Measurements from ENCODE around the gene TNF. TPM values are rescaled to one million over a fixed set of nuclear protein-coding genes. Genes with fewer than 3 reads are reported as not detected.
A peak's percentile ranks its signal among the peaks of the same experiment; 100 is the strongest.
"Not testable (repeated sequence)": the region's sequence is repeated elsewhere in the genome, so short reads cannot be mapped to it uniquely, and the experiment has no call there.

TNF gene
- total RNA-seq, 1 experiment from 2014 or later: 223 TPM

GRCh38 chr6:31546958-31547726 is 28.2 kb upstream of the TNF start, which contains the start of gene NFKBIL1:
TSS of gene NFKBIL1 (plus strand) at chr6:31547608. CDS start at chr6:31547695, 87 bp downstream.
- no peak within 1 kb of the TSS for H2AFZ ChIP-seq (ENCODE audit: low read length)
- H3K4me3 ChIP-seq (ENCODE audit: low read length): peak within 1 kb of the TSS; percentile 72

GRCh38 chr6:31547727-31548543 is 27.4 kb upstream of the TNF start:
- Histone ChIP-seq H3K9me3 (ENCODE audit: low read length) (no peaks in the 10 kb centered on the region), H3K79me2 (ENCODE audit: low read length) (peaks cover 22% of the 10 kb centered on the region), H3K4me1 (ENCODE audit: low read length) (peaks cover 65% of the 10 kb centered on the region), H3K9ac (ENCODE audit: low read length) (peak overlapping the region; percentile 75), H3K27ac (ENCODE audit: low read length) (peak overlapping the region; percentile 88), H4K20me1 (ENCODE audit: insufficient read depth, low read depth, low read length) (no peaks in the 10 kb centered on the region), H3K27me3 (ENCODE audit: low read length) (no peaks in the 10 kb centered on the region), H3K9me2 (replicated peaks; ENCODE audit: insufficient read depth, low read length) (no peaks in the 10 kb centered on the region), H2AFZ (ENCODE audit: low read length) (no peak overlapping the region), H3K36me3 (ENCODE audit: insufficient read depth, low read length) (peaks cover 12% of the 10 kb centered on the region), H3K4me2 (ENCODE audit: low read depth, low read length, poor library complexity, severe bottlenecking) (peak overlapping the region; percentile 85), H3K4me3 (ENCODE audit: low read length) (peak overlapping the region; percentile 72)
- DNase-seq: peak; percentile 40

More at GRCh38 chr6:31546958-31547726, 28.2 kb upstream of the TNF start, which contains the start of gene NFKBIL1:
- Histone ChIP-seq H3K9me3 (ENCODE audit: low read length) (no peaks in the 10 kb centered on the region), H3K9ac (ENCODE audit: low read length) (peak within 1 kb of the TSS; percentile 75), H3K4me1 (ENCODE audit: low read length) (peaks cover 70% of the 10 kb centered on the region), H3K27ac (ENCODE audit: low read length) (peak within 1 kb of the TSS; percentile 88), H3K9me2 (replicated peaks; ENCODE audit: insufficient read depth, low read length) (no peaks in the 10 kb centered on the region), H3K79me2 (ENCODE audit: low read length) (peaks cover 30% of the 10 kb centered on the region), H3K27me3 (ENCODE audit: low read length) (no peaks in the 10 kb centered on the region), H3K36me3 (ENCODE audit: insufficient read depth, low read length) (peaks cover 12% of the 10 kb centered on the region), H4K20me1 (ENCODE audit: insufficient read depth, low read depth, low read length) (no peaks in the 10 kb centered on the region), H3K4me2 (ENCODE audit: low read depth, low read length, poor library complexity, severe bottlenecking) (peak within 1 kb of the TSS; percentile 85)
- peak; percentile 99 for DNase-seq

GRCh38 chr6:31548544-31548873 is 26.9 kb upstream of the TNF start:
- peaks cover 16% of the 10 kb centered on the region for H3K79me2 ChIP-seq (ENCODE audit: low read length)
- peak overlapping the region; percentile 88 for H3K27ac ChIP-seq (ENCODE audit: low read length)
- peak overlapping the region; percentile 72 for H3K4me3 ChIP-seq (ENCODE audit: low read length)
- H3K9me3 ChIP-seq (ENCODE audit: low read length): no peaks in the 10 kb centered on the region
- H3K27me3 ChIP-seq (ENCODE audit: low read length): no peaks in the 10 kb centered on the region
- DNase-seq: peak; percentile 40
- no peaks in the 10 kb centered on the region for H4K20me1 ChIP-seq (ENCODE audit: insufficient read depth, low read depth, low read length)
- H3K9ac ChIP-seq (ENCODE audit: low read length): peak overlapping the region; percentile 75
- H3K9me2 ChIP-seq (replicated peaks; ENCODE audit: insufficient read depth, low read length): no peaks in the 10 kb centered on the region
- H3K4me1 ChIP-seq (ENCODE audit: low read length): peaks cover 59% of the 10 kb centered on the region
- H3K4me2 ChIP-seq (ENCODE audit: low read depth, low read length, poor library complexity, severe bottlenecking): peak overlapping the region; percentile 85
- H3K36me3 ChIP-seq (ENCODE audit: insufficient read depth, low read length): peaks cover 12% of the 10 kb centered on the region
- no peak overlapping the region for H2AFZ ChIP-seq (ENCODE audit: low read length)

- not testable (repeated sequence) for H3K9me3 ChIP-seq (ENCODE audit: low read length); H4K20me1 ChIP-seq (ENCODE audit: insufficient read depth, low read depth, low read length); H2AFZ ChIP-seq (ENCODE audit: low read length); H3K9me2 ChIP-seq (replicated peaks; ENCODE audit: insufficient read depth, low read length); H3K4me2 ChIP-seq (ENCODE audit: low read depth, low read length, poor library complexity, severe bottlenecking); H3K4me3 ChIP-seq (ENCODE audit: low read length); H3K27me3 ChIP-seq (ENCODE audit: low read length); H3K9ac ChIP-seq (ENCODE audit: low read length)
- H3K79me2 ChIP-seq (ENCODE audit: low read length): peaks cover 14% of the 10 kb centered on the region
- peaks cover 52% of the 10 kb centered on the region for H3K4me1 ChIP-seq (ENCODE audit: low read length)
- peak; percentile 90 for DNase-seq
- peaks cover 11% of the 10 kb centered on the region for H3K36me3 ChIP-seq (ENCODE audit: insufficient read depth, low read length)
- H3K27ac ChIP-seq (ENCODE audit: low read length): peak overlapping the region; percentile 88
These were observed 24.0 kb upstream of the TNF start for GRCh38 chr6:31551371-31551770.

- H3K4me2 ChIP-seq (ENCODE audit: low read depth, low read length, poor library complexity, severe bottlenecking): peak overlapping the region; percentile 83
- DNase-seq: peak; percentile 53
- H4K20me1 ChIP-seq (ENCODE audit: insufficient read depth, low read depth, low read length): no peaks in the 10 kb centered on the region
- no peaks in the 10 kb centered on the region for H3K27me3 ChIP-seq (ENCODE audit: low read length)
- no peaks in the 10 kb centered on the region for H3K9me2 ChIP-seq (replicated peaks; ENCODE audit: insufficient read depth, low read length)
- H3K27ac ChIP-seq (ENCODE audit: low read length): peak overlapping the region; percentile 99
- no peak overlapping the region for H2AFZ ChIP-seq (ENCODE audit: low read length)
- H3K79me2 ChIP-seq (ENCODE audit: low read length): peaks cover 8% of the 10 kb centered on the region; the same call in 1 of the 2 replicates
- peak overlapping the region; percentile 45 for H3K9ac ChIP-seq (ENCODE audit: low read length)
- 0 out of 2 replicates have a peak, but pooled peaks cover 3% of the 10 kb centered on the region for H3K36me3 ChIP-seq (ENCODE audit: insufficient read depth, low read length)
- H3K9me3 ChIP-seq (ENCODE audit: low read length): no peaks in the 10 kb centered on the region
- peaks cover 68% of the 10 kb centered on the region for H3K4me1 ChIP-seq (ENCODE audit: low read length)
- H3K4me3 ChIP-seq (ENCODE audit: low read length): no peak overlapping the region
These were observed 19.1 kb upstream of the TNF start for GRCh38 chr6:31556307-31556706.

GRCh38 chr6:31557443-31558317 is 17.7 kb upstream of the TNF start:
- Histone ChIP-seq H3K36me3 (ENCODE audit: insufficient read depth, low read length) (0 out of 2 replicates have a peak, but pooled peaks cover 3% of the 10 kb centered on the region), H4K20me1 (ENCODE audit: insufficient read depth, low read depth, low read length) (no peaks in the 10 kb centered on the region), H3K27ac (ENCODE audit: low read length) (peak overlapping the region; percentile 99), H3K4me2 (ENCODE audit: low read depth, low read length, poor library complexity, severe bottlenecking) (peak overlapping the region; percentile 83), H3K79me2 (ENCODE audit: low read length) (peaks cover 8% of the 10 kb centered on the region; the same call in 1 of the 2 replicates), H3K9ac (ENCODE audit: low read length) (peak overlapping the region; percentile 93), H3K27me3 (ENCODE audit: low read length) (no peaks in the 10 kb centered on the region), H3K4me3 (ENCODE audit: low read length) (peak overlapping the region; percentile 64), H3K9me3 (ENCODE audit: low read length) (no peaks in the 10 kb centered on the region), H2AFZ (ENCODE audit: low read length) (no peak overlapping the region), H3K4me1 (ENCODE audit: low read length) (peaks cover 82% of the 10 kb centered on the region), H3K9me2 (replicated peaks; ENCODE audit: insufficient read depth, low read length) (no peaks in the 10 kb centered on the region)
- DNase-seq: peak; percentile 88

- H3K36me3 ChIP-seq (ENCODE audit: insufficient read depth, low read length): 0 out of 2 replicates have a peak, but pooled peaks cover 3% of the 10 kb centered on the region
- no peak overlapping the region for H2AFZ ChIP-seq (ENCODE audit: low read length)
- H4K20me1 ChIP-seq (ENCODE audit: insufficient read depth, low read depth, low read length): no peaks in the 10 kb centered on the region
- H3K9me2 ChIP-seq (replicated peaks; ENCODE audit: insufficient read depth, low read length): no peaks in the 10 kb centered on the region
- H3K4me3 ChIP-seq (ENCODE audit: low read length): peak overlapping the region; percentile 64
- peak overlapping the region; percentile 83 for H3K4me2 ChIP-seq (ENCODE audit: low read depth, low read length, poor library complexity, severe bottlenecking)
- no peaks in the 10 kb centered on the region for H3K9me3 ChIP-seq (ENCODE audit: low read length)
- H3K27me3 ChIP-seq (ENCODE audit: low read length): no peaks in the 10 kb centered on the region
- H3K27ac ChIP-seq (ENCODE audit: low read length): peak overlapping the region; percentile 99
- H3K4me1 ChIP-seq (ENCODE audit: low read length): peaks cover 88% of the 10 kb centered on the region
- H3K9ac ChIP-seq (ENCODE audit: low read length): peak overlapping the region; percentile 93
- DNase-seq: no peak
- H3K79me2 ChIP-seq (ENCODE audit: low read length): peaks cover 8% of the 10 kb centered on the region; the same call in 1 of the 2 replicates
These were observed 17.1 kb upstream of the TNF start for GRCh38 chr6:31558318-31558625.

Measured in Karpas-422 (cell line).